Right lobe of liver (tissue), 6 donors: ENCODE data around the gene LDLRAD4. TPM values are rescaled to one million over a fixed set of nuclear protein-coding genes. Genes with fewer than 3 reads are reported as not detected.

Experiments used
- ATAC-seq, 4 donors: fragments of 200-7000 bp; cut with Tn5 transposase; one replicate each; pipeline ENCODE4 v1.9.1; 2020; ENCODE audit warnings: mild to moderate bottlenecking in 4 of 4, moderate library complexity in 4 of 4
- DNase-seq, 3 donors: peaks; one replicate each; pipeline ENCODE4 v3.0.0-alpha.2; 2020
- H3K27ac ChIP-seq, 3 donors: fragments of 200-600 bp; one replicate each; pipeline ENCODE4 v1.8.0; 2022
- H3K27me3 ChIP-seq, 2 donors: fragments of 200-600 bp; one replicate each; pipeline ENCODE4 v1.8.0; 2022
- H3K36me3 ChIP-seq, 4 donors: fragments of 200-600 bp; sonication (generic) in 1 of 4; one replicate each; pipeline versions ENCODE4 v1.5.1 to v1.8.0; 2017 to 2022; ENCODE audit warnings: control low read depth in 1 of 4
- H3K4me1 ChIP-seq, 4 donors: fragments of 200-600 bp; sonication (generic) in 1 of 4; one replicate each; pipeline versions ENCODE4 v1.5.1 to v1.8.0; 2017 to 2022; ENCODE audit warnings: control low read depth in 1 of 4
- H3K4me3 ChIP-seq, 3 donors: fragments of 200-600 bp; one replicate each; pipeline ENCODE4 v1.8.0; 2022
- H3K9me3 ChIP-seq, 4 donors: fragments of 200-600 bp; sonication (generic) in 1 of 4; one replicate each; pipeline versions ENCODE4 v1.5.1 to v1.8.0; 2017 to 2022; ENCODE audit warnings: control low read depth in 1 of 4
- POLR2A ChIP-seq: fragments of 450-650 bp; IDR thresholded peaks from one replicate; pipeline ENCODE4 v1.6.1; 2017; ENCODE audit warnings: antibody characterized with exemption, mild to moderate bottlenecking
- WGBS: methylation state at CpG from one replicate; pipeline ENCODE4 v1.1.6; 2018; ENCODE audit warnings: low coverage, low lambda C conversion rate; ENCODE audit not compliant: insufficient coverage; ENCODE audit errors: missing lambda C conversion rate; 5-methylcytosine and 5-hydroxymethylcytosine counted together
- intact Hi-C, 2 donors: fragments of 100-400 bp; cut with DNase I; formaldehyde crosslinking; loops; one replicate each; pipeline versions ENCODE4 v1.11.2 to v1.14.1; 2022
- total RNA-seq, 6 experiments: library from RNA; depleted of rRNA in 2 of 6; stranded (reverse); fragments of >200 nt in 2 of 6; fragmentation: NEBNext Ultra II Directional in 3 of 6; extraction: Animal tissue kit (Norgen Biotek cat#: 25700) in 3 of 6; gene quantifications; one replicate each; pipeline versions ENCODE4 v1.1.0 to v1.2.4, GENCODE V29; 2016 to 2023
- TF ChIP-seq, protein P1 (sequence below), 4 donors: fragments of 200-600 bp in 3 of 4; fragments of 450-650 bp in 1 of 4; IDR thresholded peaks; one replicate each; pipeline versions ENCODE4 v1.5.1 to v1.8.0; 2016 to 2022; ENCODE audit warnings: antibody characterized with exemption in 4 of 4, mild to moderate bottlenecking in 2 of 4
- donor health status: DM: no; HTN: yes; CAD: no.
- donor health status: DM: no; HTN: no; CAD: no.
- donor health status: DM: no; HTN: no; CAD: no.
- donor health status: DM: no; HTN: yes; CAD: no.
- donor health status: DM: no; HTN: yes; CAD: no.

LDLRAD4 gene
- total RNA-seq, 6 experiments from 2014 or later, result 10.6 to 66.4 (median 18.7) TPM

- intact Hi-C loops, result no loop called here
- Histone ChIP-seq H3K27ac (no peak overlapping the region), H3K27me3 (no peaks in the 10 kb centered on the region), H3K9me3 (no peaks in the 10 kb centered on the region), H3K36me3 (no peaks in the 10 kb centered on the region), H3K4me3 (no peak overlapping the region), H3K4me1 (no peaks in the 10 kb centered on the region)
- ATAC-seq (no peak), DNase-seq (no peak)
- TF ChIP-seq, protein P1, sequence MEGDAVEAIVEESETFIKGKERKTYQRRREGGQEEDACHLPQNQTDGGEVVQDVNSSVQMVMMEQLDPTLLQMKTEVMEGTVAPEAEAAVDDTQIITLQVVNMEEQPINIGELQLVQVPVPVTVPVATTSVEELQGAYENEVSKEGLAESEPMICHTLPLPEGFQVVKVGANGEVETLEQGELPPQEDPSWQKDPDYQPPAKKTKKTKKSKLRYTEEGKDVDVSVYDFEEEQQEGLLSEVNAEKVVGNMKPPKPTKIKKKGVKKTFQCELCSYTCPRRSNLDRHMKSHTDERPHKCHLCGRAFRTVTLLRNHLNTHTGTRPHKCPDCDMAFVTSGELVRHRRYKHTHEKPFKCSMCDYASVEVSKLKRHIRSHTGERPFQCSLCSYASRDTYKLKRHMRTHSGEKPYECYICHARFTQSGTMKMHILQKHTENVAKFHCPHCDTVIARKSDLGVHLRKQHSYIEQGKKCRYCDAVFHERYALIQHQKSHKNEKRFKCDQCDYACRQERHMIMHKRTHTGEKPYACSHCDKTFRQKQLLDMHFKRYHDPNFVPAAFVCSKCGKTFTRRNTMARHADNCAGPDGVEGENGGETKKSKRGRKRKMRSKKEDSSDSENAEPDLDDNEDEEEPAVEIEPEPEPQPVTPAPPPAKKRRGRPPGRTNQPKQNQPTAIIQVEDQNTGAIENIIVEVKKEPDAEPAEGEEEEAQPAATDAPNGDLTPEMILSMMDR (IDR thresholded peaks at IDR 0.05), result no peak
- WGBS, result 91% methylated on average over 7 of the region's 10 CpGs
Measured at GRCh38 chr18:13527256-13527655, 308.7 kb downstream of the LDLRAD4 start.

DNA sequence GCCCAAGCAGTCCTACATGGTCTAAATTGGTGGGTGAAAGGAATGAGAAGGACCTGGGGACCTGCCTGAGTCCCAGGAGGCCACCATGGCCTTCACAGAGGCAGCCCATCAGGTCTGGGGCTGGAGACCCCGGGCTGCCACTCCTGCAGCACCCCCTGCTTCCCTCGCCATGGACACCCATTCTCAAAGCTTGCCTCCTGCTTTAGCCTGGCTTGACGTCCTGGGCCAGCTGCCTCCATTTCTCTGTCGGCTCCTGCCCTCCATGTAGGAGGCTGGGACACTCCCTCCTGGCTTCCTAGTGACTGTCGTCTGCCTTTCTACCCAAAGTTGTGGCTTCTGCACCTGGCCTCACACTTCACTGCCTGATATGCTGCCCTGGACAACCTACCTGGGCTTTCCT, 309.2 kb downstream of the LDLRAD4 start:
- no peak overlapping the region for H3K4me3 ChIP-seq
- TF ChIP-seq POLR2A, result no peak
- TF ChIP-seq, protein P1 (IDR thresholded peaks at IDR 0.05), result no peak
- H3K36me3 ChIP-seq, result no peaks in the 10 kb centered on the region
- H3K4me1 ChIP-seq, result no peaks in the 10 kb centered on the region
- H3K9me3 ChIP-seq, result no peaks in the 10 kb centered on the region
- intact Hi-C loops, result no loop called here
- DNase-seq, result no peak
- H3K27ac ChIP-seq, result no peak overlapping the region
- ATAC-seq, result no peak
- WGBS, result 93% methylated on average over 3 of the region's 5 CpGs
- no peaks in the 10 kb centered on the region for H3K27me3 ChIP-seq

GRCh38 chr18:13528739-13529392, 310.3 kb downstream of the LDLRAD4 start:
- no peak for ATAC-seq
- DNase-seq, result no peak
- Histone ChIP-seq H3K27me3 (no peaks in the 10 kb centered on the region), H3K4me3 (no peak overlapping the region), H3K4me1 (no peaks in the 10 kb centered on the region), H3K9me3 (no peaks in the 10 kb centered on the region), H3K27ac (no peak overlapping the region), H3K36me3 (no peaks in the 10 kb centered on the region)
- no peak for TF ChIP-seq POLR2A
- TF ChIP-seq, protein P1 (IDR thresholded peaks at IDR 0.05), result no peak
- 94% methylated on average over 3 of the region's 9 CpGs for WGBS
- intact Hi-C loops, result no loop called here

GRCh38 chr18:13530033-13530878, 311.7 kb downstream of the LDLRAD4 start:
- Histone ChIP-seq H3K9me3 (no peaks in the 10 kb centered on the region), H3K27me3 (no peaks in the 10 kb centered on the region), H3K4me3 (no peak overlapping the region), H3K36me3 (no peaks in the 10 kb centered on the region), H3K4me1 (no peaks in the 10 kb centered on the region), H3K27ac (no peak overlapping the region)
- DNase-seq (no peak), ATAC-seq (peak in 1 of 4 donors; percentile 3)
- TF ChIP-seq POLR2A, result no peak
- TF ChIP-seq, protein P1 (IDR thresholded peaks at IDR 0.05), result no peak
- intact Hi-C loops, result no loop called here
- WGBS, result 74% methylated on average over 6 of the region's 14 CpGs
